IPS DF 4.7 (cell line): ENCODE results near the gene KCNH8.
"Not testable (repeated sequence)": the region's sequence is repeated elsewhere in the genome, so short reads cannot be mapped to it uniquely, and the experiment has no call there.

Experiments used
- DNase-seq: peaks from one replicate; pipeline ENCODE4 v3.0.0-alpha.2; 2013; ENCODE audit warnings: low spot score; ENCODE audit errors: extremely low read depth

KCNH8 gene

GRCh38 chr3:19173945-19174344, 25.6 kb downstream of the KCNH8 start:
- DNase-seq: peak; percentile 38

- no peak for DNase-seq
Measured at GRCh38 chr3:19183584-19183983, 35.3 kb downstream of the KCNH8 start.

- no peak for DNase-seq
Measured at GRCh38 chr3:19190126-19190525, 41.8 kb downstream of the KCNH8 start.

GRCh38 chr3:19190602-19191001, 42.3 kb downstream of the KCNH8 start:
- no peak for DNase-seq

GRCh38 chr3:19199131-19199530, 50.8 kb downstream of the KCNH8 start:
- DNase-seq: no peak

GRCh38 chr3:19202303-19202702, 54.0 kb downstream of the KCNH8 start:
- no peak for DNase-seq

GRCh38 chr3:19202754-19203153, 54.4 kb downstream of the KCNH8 start:
- DNase-seq: no peak

- no peak for DNase-seq
Measured at GRCh38 chr3:19206540-19206939, 58.2 kb downstream of the KCNH8 start.

- DNase-seq: peak; percentile 33
Measured at GRCh38 chr3:19213603-19214220, 65.4 kb downstream of the KCNH8 start.

- no peak for DNase-seq
Measured at GRCh38 chr3:19215427-19215826, 67.1 kb downstream of the KCNH8 start.

- DNase-seq: no peak
Measured at GRCh38 chr3:19216669-19217337, 68.5 kb downstream of the KCNH8 start.

- no peak for DNase-seq
Measured at GRCh38 chr3:19220311-19220710, 72.0 kb downstream of the KCNH8 start.

GRCh38 chr3:19221081-19221480, 72.8 kb downstream of the KCNH8 start:
- no peak for DNase-seq

GRCh38 chr3:19226479-19226878, 78.2 kb downstream of the KCNH8 start:
- no peak for DNase-seq

GRCh38 chr3:19228167-19228566, 79.9 kb downstream of the KCNH8 start:
- no peak for DNase-seq

GRCh38 chr3:19229086-19229485, 80.8 kb downstream of the KCNH8 start:
- no peak for DNase-seq

- DNase-seq: not testable (repeated sequence)
Measured at GRCh38 chr3:19229881-19230280, 81.6 kb downstream of the KCNH8 start.

GRCh38 chr3:19231792-19232461, 83.6 kb downstream of the KCNH8 start:
- DNase-seq: no peak

GRCh38 chr3:19232566-19232965, 84.3 kb downstream of the KCNH8 start:
- no peak for DNase-seq

GRCh38 chr3:19233882-19234784, 85.8 kb downstream of the KCNH8 start:
- DNase-seq: not testable (repeated sequence)

GRCh38 chr3:19248143-19248542, 99.8 kb downstream of the KCNH8 start:
- no peak for DNase-seq

GRCh38 chr3:19248767-19249166, 100.5 kb downstream of the KCNH8 start:
- no peak for DNase-seq
